ENCODE data around the gene JMJD8. TPM values are rescaled to one million over a fixed set of nuclear protein-coding genes. Genes with fewer than 3 reads are reported as not detected.

Gene JMJD8, protein sequence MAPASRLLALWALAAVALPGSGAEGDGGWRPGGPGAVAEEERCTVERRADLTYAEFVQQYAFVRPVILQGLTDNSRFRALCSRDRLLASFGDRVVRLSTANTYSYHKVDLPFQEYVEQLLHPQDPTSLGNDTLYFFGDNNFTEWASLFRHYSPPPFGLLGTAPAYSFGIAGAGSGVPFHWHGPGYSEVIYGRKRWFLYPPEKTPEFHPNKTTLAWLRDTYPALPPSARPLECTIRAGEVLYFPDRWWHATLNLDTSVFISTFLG
- 63.2 to 85.2 TPM (median 82.5 TPM) in 5 replicates for total RNA-seq (2022; extraction: Qiagen RNA extraction)

DNA sequence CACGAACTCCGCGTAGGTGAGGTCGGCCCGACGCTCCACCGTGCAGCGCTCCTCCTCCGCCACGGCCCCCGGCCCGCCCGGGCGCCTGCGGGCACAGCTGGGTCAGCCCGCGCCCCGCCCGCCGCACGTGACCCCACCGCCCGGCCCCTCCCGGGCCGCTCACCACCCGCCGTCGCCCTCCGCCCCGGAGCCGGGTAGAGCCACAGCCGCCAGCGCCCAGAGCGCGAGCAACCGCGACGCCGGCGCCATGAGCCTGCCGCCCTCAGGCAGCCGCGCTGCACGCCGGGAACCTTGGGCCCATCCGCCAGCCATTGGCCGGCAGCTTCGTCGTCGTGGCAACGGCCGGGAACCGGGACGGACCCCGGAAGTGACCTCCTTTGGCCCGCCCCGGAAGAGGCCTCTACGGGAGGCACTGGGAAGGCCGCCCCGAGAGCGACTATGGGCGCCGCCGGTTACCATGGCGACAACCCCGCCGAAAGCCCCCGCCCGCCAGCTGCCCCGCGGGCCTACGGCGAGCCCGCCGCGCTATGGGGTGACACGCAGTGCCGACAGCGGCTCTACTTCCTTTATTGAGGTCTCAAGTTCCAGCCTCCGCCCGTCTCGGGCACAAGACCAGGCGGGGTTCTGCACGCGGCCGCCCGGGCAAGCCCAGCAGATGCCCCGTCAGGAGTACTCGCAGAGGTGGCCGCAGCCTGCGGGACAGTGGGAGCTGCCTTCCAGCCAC, at the start of gene JMJD8:
JMJD8 (minus strand) TSS at position 264 of the 724 bp plus-strand sequence; CDS start at position 249, 15 bp downstream.

DNA sequence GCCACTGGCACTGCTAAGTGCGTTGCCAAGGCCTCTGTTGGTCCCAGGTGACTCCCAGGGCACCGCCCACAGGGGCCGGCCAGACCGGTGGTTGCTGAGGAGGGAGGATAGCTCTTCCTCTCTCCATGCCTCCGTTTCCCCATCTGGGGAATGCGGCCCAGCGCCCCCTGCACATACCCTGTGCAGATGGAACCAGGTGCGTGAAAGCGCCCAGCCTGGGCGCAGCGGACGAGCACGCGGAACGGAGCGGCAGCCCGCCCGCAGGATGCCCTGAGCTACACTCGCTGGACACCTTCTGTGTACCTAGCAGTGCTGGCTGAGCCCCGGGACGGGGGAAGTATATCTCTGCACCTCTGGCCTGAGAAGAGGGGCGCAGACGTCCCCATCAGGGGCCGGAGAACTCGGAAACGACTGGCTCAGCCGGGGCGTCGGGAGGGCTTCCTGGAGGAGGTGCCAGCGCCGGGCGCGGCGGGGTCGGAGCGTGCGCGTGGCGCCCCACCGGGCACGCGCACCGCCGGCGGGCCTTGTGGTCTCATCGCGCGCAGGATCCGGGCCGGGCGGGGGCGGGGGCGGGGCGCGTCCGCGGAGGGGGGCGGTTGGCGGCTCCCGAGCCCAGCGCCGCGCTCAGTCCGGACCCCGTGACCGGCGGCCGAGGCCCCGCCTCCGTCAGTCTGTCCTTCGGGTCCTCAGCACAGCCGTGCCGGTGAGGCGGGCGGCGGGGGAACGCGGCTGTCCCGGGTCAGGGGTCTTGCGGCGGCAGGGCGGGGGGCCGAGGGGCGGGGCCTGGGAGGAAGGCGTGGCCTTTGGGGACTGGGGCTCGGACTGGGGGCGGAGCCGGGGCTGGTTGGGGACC, 42.5 kb upstream of the JMJD8 start, which contains the start of the genes CCDC78 and HAGHL:
CCDC78 (minus strand) TSS at position 6 of the 853 bp plus-strand sequence. CDS start 76 bp downstream, outside the sequence.
HAGHL (plus strand) TSS at position 669 of the 853 bp plus-strand sequence. CDS start 404 bp downstream, outside the sequence.

DNA sequence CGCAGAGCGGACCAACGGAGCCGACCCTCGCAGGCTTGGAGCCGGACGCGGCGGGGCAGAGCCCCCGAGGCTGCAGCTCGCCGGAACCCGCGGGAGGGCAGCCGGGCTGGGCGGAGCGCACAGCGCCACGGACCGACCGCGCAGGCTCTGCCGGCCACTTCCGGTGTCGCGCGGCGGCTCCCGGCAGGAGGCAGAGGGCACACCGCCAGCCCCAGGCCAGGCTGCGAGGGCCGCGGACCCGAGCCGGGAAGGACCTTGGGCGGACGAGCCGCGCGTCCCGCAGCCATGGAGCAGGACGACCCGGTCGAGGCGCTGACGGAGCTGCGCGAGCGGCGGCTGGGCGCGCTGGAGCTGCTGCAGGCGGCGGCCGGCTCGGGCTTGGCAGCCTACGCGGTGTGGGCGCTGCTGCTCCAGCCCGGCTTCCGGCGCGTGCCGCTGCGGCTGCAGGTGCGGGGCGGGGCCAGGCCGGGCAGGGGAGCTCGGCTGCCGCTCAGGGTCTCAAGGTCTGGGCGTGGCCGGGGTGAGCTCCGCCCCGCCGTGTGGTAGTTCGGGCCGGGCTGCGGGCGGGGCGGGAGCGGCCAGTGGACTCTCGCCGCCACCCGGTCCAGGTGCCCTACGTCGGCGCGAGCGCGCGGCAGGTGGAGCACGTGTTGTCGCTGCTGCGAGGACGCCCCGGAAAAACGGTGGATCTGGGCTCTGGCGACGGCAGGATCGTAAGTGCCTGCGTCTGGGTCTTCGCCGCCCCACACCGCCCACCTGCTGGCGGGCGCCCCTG, 37.0 kb upstream of the JMJD8 start, which contains the start of gene ANTKMT:
ANTKMT (plus strand) TSS at position 157 of the 775 bp plus-strand sequence; CDS start at position 286, 129 bp downstream.

DNA sequence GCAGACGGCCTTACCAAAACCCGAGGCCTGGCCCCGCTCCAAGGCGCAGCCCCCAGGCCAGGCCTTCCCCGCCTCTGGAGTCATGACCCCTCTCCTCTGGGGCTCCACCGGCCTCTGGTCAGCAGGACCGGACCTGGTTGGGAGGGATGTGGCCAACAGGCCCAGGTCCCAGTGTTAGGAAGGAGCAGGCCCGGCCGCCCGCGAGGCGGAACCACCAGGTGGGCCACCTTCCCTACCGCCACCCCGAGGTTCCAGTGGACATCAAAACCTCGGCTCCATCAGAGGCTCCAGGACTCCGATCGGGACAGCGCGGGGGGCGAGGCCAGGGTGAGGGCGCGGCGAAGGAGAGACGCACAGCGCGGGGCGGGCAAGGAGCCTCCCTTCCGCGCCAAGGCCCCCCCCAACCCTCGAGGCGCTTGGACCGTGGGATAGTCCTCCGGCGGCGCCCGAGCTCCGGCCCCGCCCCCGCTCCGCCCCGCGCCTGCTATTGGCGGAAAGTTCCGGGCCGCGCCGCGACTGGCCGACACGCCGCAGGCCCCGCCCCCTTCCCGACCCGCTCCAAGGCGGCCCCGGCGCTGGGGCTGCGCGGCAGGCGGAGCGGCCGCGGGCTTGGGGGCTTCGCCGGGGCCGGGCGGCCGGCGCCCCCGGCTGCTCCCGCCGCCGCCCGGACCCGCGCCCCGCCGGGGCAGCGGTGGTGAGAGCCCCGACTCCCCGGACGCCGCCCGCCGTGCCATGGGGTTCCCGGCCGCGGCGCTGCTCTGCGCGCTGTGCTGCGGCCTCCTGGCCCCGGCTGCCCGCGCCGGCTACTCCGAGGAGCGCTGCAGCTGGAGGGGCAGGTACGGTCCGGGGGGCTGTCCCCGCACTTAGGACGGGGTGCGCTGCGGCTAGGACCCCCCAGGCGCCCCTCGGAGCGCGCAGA, 30.7 kb upstream of the JMJD8 start, which contains the start of gene METRN:
METRN (plus strand) TSS at position 561 of the 919 bp plus-strand sequence; CDS start at position 733, 172 bp downstream.

DNA sequence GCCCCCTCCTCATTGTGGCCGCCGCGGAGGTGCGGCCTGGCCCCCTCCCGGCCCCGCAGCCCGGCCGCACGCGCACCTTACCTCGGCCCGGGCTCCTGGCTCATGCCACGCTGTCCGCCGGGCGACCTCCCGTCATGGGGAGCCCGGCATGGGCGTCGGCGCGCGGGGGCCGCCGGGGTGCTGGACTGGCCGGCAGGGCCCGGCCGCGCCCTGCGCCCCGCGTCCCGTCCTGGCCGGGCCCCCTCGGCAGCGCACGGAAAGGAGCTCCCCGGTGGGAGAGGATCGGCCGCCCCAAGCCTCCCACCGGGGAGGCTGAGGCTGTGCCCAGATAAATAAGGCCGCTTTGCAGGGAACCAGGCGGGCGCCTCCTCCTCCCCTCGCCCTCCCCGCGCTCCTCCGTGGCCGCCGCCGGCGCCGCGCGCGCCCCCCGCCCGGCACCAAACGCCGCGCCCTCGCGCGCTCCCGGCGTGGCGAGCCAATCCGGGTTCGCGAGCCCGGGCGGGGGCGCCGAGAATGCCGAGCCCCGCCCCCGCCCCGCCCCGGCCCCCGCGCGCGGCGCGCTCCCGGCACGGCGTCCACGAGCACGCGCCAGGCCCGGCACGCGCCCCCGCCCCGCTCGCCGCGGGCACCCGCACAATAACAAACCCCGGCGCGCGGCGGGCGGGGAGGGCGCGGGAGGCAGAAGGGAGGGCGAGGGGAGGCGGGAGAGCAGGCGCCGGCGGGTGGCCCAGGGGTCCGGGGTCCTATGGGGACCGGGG, 21.5 kb upstream of the JMJD8 start, which contains the start of gene FBXL16:
FBXL16 (minus strand) TSS at position 371 of the 758 bp plus-strand sequence. CDS start 8,396 bp downstream, outside the sequence.

DNA sequence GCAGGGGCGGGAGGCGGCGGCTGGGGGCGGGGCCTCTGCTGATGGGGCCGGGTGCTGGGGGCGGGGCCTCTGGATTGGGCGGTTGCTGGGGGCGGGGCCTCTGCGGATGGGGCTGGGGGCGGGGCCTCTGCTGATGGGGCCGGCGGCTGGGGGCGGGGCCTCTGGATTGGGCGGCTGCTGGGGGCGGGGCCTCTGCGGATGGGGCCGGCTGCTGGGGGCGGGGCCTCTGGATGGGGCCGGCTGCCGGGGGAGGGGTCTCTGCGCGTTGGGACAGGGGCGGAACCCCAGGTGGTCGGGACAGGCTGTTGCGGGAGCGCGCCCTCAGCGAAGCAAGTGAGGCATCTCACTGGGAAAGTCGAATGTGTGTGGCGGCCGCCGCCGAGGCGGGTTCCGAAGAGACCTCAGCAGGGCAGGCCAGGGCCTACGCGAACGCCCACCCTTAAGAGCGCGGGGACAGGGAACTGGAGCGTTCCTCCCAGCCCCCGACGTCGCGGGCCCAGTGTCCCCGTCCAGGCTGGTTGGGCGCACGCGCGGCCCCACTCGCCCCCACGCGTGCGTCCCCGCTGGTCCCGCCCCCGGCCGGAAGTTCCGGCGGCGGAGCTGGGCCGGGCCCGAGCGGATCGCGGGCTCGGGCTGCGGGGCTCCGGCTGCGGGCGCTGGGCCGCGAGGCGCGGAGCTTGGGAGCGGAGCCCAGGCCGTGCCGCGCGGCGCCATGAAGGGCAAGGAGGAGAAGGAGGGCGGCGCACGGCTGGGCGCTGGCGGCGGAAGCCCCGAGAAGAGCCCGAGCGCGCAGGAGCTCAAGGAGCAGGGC, 4.1 kb downstream of the JMJD8 start, which contains the start of gene STUB1:
STUB1 (plus strand) TSS at position 597 of the 811 bp plus-strand sequence; CDS start at position 713, 116 bp downstream.

DNA sequence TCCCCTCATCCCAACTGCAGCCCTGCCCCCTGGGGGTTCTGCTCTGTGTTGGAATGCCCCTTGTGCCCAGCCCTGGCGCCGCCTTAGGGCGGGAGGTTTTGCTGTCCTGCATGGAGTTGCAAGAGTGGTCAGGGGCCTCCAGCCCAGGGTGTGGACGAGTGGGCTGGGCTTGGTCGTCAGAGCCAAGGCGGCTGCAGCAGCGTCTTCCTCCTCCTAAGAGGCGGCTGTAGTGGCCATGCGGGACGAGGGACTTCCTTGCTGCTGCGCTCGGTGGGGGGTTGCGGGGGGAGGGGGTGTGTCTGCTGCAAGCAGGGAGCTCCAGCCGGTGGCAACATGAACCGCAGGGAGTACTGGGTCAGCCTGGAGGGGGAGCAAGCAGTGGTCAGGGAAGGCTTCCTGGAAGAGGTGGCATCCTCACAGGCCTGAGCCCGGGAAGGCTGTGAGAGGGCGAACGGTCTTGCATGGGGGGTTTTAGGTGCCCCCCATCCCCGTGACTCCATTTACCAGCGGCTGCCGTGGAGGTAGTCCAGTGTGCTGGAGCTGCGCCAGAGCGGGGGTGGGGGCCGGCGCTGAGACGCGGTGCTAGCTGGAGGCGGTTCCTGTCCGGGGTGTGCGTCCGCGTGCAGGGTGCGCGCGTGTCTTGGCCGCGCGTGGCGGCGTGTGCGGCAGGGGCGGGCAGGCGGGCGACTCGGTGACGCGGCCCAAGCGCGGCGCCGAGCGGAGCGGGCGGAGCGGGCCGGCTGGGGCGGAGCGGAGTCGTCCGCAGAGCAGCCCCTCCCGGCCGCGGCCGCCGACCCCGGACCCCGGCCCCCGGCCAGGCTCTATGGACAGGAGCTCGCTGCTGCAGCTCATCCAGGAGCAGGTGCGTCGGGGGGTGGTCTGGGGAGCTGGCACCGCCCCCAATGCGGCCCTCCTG, 8.9 kb downstream of the JMJD8 start, which contains the start of gene RHBDL1:
RHBDL1 (plus strand) TSS at position 704 of the 916 bp plus-strand sequence; CDS start at position 824, 120 bp downstream.

DNA sequence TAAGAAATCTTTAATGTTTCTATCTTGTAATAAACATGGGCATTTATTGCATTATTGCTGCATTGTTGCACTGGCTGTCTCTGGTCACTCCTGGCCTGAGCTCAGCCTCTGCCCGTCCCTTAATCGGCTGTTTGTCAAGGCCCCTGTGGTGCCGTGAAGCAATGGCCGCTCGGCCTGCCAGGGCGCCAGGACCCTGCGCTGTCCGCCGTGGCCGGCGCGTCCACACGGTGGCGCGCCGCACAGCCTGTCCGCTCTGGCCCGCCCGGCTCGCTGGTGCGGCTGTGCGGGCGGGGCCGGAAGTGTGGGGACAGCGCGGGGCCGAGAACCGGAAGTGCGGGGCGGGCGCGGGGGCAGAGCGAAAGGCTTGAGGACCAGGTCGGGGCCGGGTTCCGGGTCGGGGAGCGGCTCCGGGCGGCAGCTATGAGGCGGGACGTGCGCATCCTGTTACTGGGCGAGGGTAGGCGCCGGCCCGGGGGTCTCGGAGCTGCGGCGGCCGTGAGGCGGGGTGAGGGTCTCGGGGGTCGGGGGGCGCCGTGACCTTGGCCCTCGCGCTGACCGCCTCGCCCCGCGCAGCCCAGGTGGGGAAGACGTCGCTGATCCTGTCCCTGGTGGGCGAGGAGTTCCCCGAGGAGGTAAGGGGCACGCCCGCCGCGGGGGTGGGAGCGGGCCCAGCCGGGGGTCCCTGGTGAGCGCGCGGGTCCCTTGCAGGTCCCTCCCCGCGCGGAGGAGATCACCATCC, 16.2 kb downstream of the JMJD8 start, which contains the start of gene RHOT2:
RHOT2 (plus strand) TSS at position 353 of the 739 bp plus-strand sequence; CDS start at position 421, 68 bp downstream.

DNA sequence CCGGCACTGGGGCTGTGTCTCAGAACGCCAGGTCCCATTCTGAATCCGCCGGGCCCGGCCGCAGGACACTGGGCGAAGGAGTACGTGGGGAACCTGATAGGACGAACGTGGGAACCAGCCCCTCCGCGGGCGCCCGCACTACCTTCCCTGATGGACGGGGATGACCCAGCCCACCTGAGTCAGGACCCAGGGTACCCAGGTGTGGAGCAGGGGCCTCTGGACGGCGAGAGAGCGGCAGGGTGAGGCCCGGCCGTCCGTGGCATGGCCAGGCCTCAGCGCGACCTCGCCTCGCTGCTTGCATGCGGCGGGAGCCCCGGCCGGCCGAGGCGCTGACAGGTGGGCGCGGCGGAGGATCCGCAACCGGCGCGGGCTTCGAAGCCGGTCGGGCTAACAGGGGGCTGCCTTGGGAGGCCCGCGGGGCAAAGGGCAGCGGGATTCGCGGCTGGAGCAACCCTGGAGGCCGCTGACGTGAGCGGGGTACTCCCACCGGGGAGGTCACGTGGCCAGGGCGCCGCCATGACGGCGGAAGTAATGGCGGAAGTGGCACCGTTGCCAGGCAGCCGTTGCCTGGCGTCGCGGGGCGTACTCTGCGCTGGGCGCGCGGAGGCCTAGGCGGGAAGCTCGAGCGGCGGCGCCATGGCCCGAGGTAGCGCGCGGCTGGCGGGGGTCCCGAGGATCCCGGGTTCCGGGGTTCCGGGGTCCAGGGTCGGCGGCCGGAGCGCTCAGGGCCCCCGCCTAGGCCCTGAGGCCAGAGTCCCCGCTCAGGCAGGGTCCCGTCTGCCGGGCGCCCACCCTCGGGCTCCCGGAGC, 35.1 kb downstream of the JMJD8 start, which contains the start of gene WDR90:
WDR90 (plus strand) TSS at position 585 of the 809 bp plus-strand sequence; CDS start at position 637, 52 bp downstream.

DNA sequence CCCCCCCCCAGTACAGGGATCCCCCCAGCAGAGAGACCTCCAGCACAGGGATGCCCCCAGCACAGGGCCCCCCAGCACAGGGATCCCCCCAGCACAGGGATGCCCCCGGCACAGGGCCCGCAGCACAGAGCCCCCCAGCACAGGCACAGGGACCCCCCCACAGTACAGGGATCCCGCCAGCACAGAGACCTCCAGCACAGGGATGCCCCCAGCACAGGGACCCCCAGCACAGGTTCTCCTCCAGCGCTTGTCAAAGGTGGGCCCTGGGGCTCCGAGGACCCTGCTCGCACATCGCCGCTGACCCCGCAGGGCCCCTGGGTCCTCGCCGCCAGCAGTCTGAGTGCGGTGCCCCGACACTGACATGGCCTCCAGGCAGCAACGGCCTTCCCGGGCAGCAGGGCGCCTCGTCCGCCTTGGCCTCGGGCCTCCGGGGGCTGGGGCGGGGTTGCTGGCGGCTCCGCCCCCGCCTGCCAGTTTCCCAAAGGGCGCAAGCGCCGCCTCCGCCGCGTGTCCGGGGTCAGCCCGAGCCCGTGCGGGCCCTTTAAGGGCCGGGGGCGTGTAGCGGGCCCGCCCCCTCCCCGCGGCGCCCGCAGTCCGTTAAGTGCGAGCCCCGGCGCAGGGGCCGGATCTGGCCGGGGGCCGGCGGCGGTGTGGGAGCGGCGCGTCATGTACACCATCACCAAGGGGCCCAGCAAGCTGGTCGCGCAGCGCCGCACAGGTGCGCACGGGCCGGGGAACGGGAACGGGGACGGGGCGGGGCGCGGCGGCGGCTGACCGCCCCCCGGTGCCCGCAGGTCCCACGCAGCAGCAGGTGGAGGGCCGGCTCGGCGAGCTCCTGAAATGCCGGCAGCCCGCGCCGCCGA, 42.6 kb downstream of the JMJD8 start, which contains the start of gene MCRIP2:
MCRIP2 (plus strand) TSS at position 503 of the 863 bp plus-strand sequence; CDS start at position 667, 164 bp downstream.

DNA sequence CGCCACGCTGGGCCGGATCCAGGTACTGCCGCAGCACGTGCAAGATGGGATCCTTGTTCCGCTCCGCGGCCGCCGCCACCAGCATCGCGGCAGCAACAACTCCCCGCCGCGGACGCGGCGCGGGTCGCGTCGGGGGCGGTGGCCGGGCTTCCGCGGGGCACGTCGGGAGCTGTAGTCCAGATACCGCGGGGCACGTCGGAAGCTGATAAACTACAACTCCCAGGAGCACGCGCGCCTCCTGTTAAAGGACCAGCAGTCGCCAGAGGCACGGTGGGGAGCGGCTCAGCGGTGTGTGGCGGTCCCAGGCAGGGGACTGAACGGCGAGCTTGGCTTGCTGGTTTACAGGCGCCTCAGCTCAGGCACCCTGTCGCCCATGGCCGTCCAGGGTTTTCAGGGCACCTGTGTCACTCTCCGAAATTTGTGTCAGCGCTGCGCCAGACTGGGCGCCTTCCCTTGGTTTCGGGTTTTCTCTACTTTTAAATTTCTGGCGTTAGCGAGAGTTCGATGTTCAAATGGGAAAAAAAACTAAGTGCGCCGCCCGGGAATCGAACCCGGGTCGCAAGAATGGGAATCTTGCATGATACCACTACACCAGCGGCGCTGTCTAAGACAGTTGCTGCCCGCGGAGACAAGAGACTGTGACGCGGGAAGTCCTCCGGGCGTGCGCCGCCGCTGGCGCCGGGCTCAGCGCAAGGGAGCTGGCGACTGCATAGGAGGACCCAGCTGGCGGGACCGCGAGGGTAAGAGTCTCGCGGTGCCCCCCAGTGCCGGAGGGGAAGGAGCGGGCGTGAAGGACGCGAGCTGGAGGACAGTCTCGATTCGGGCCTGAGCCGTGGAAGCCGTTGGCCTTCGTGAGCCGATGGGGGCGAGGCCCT, 47.7 kb downstream of the JMJD8 start, which contains the start of gene METTL26:
METTL26 (minus strand) TSS at position 100 of the 875 bp plus-strand sequence; CDS start at position 85, 15 bp downstream.

